HG02943 (cell line): ENCODE measurements around the gene CCDC178.
"Not testable (repeated sequence)": the region's sequence is repeated elsewhere in the genome, so short reads cannot be mapped to it uniquely, and the experiment has no call there.

Experiments used
- ATAC-seq: cut with Tn5 transposase; IDR thresholded peaks from one replicate; pipeline ENCODE4 v1.9.1; 2021; ENCODE audit warnings: mild to moderate bottlenecking, low read depth, moderate library complexity; ENCODE audit not compliant: unreplicated experiment

The CCDC178 gene

GRCh38 chr18:33239298-33239697 lies 201.2 kb downstream of the CCDC178 start:
- ATAC-seq, result no peak

- ATAC-seq, result peak; percentile 23
These were observed 208.2 kb downstream of the CCDC178 start for GRCh38 chr18:33232318-33232626.

GRCh38 chr18:33231474-33232317 lies 208.8 kb downstream of the CCDC178 start:
- peak; percentile 96 for ATAC-seq

GRCh38 chr18:33212363-33212762 lies 228.2 kb downstream of the CCDC178 start:
- no peak for ATAC-seq

GRCh38 chr18:33210575-33211189 lies 229.8 kb downstream of the CCDC178 start:
- ATAC-seq, result no peak

- no peak for ATAC-seq
These were observed 234.7 kb downstream of the CCDC178 start for GRCh38 chr18:33205777-33206176.

GRCh38 chr18:33201509-33201926 lies 239.0 kb downstream of the CCDC178 start:
- no peak for ATAC-seq

GRCh38 chr18:33195795-33196194 lies 244.7 kb downstream of the CCDC178 start:
- ATAC-seq, result no peak

GRCh38 chr18:33194793-33195192 lies 245.7 kb downstream of the CCDC178 start:
- ATAC-seq, result no peak

- ATAC-seq, result no peak
These were observed 255.6 kb downstream of the CCDC178 start for GRCh38 chr18:33184958-33185357.

- no peak for ATAC-seq
These were observed 256.3 kb downstream of the CCDC178 start for GRCh38 chr18:33184175-33184574.

- ATAC-seq, result no peak
These were observed 257.4 kb downstream of the CCDC178 start for GRCh38 chr18:33183136-33183535.

- no peak for ATAC-seq
These were observed 259.5 kb downstream of the CCDC178 start for GRCh38 chr18:33181016-33181415.

- no peak for ATAC-seq
These were observed 271.3 kb downstream of the CCDC178 start for GRCh38 chr18:33169218-33169617.

- not testable (repeated sequence) for ATAC-seq
These were observed 276.4 kb downstream of the CCDC178 start for GRCh38 chr18:33164121-33164520.

GRCh38 chr18:33161131-33161530 lies 279.4 kb downstream of the CCDC178 start:
- no peak for ATAC-seq

GRCh38 chr18:33159151-33159550 lies 281.4 kb downstream of the CCDC178 start:
- ATAC-seq, result no peak

- no peak for ATAC-seq
These were observed 282.6 kb downstream of the CCDC178 start for GRCh38 chr18:33157893-33158292.

GRCh38 chr18:33156906-33157470 lies 283.5 kb downstream of the CCDC178 start:
- no peak for ATAC-seq

GRCh38 chr18:33154049-33154448 lies 286.5 kb downstream of the CCDC178 start:
- no peak for ATAC-seq

GRCh38 chr18:33152376-33152775 lies 288.1 kb downstream of the CCDC178 start:
- no peak for ATAC-seq

GRCh38 chr18:33147811-33148210 lies 292.7 kb downstream of the CCDC178 start:
- not testable (repeated sequence) for ATAC-seq
